Bone marrow (tissue), 2 donors: ENCODE data around the gene MRPL27.

Experiments used
- DNase-seq, 2 donors: peaks; one replicate each; lab custom pipeline; 2025; lab: John Stamatoyannopoulos, UW

Gene MRPL27

GRCh38 chr17:50386510-50386909 is 13.5 kb upstream of the MRPL27 start:
- DNase-seq, result no peak

GRCh38 chr17:50382931-50383330 is 9.9 kb upstream of the MRPL27 start:
- DNase-seq, result no peak

GRCh38 chr17:50381920-50382319 is 8.9 kb upstream of the MRPL27 start:
- DNase-seq, result no peak

- DNase-seq, result no peak
Measured at GRCh38 chr17:50381260-50381815, 8.4 kb upstream of the MRPL27 start.

GRCh38 chr17:50380369-50381259 is 7.6 kb upstream of the MRPL27 start:
- no peak for DNase-seq

- no peak for DNase-seq
Measured at GRCh38 chr17:50379351-50380132, 6.6 kb upstream of the MRPL27 start.

- no peak for DNase-seq
Measured at GRCh38 chr17:50375858-50376538, 3.0 kb upstream of the MRPL27 start.

- DNase-seq, result no peak
Measured at GRCh38 chr17:50373705-50374104, 721 bp upstream of the MRPL27 start.

- no peak for DNase-seq
Measured at GRCh38 chr17:50372222-50372757, 694 bp downstream of the MRPL27 start.

GRCh38 chr17:50371526-50371925 is 1.5 kb downstream of the MRPL27 start:
- no peak for DNase-seq

- no peak for DNase-seq
Measured at GRCh38 chr17:50370052-50370451, 2.9 kb downstream of the MRPL27 start.

GRCh38 chr17:50367401-50367800 is 5.6 kb downstream of the MRPL27 start:
- no peak for DNase-seq

GRCh38 chr17:50365649-50366393 is 7.2 kb downstream of the MRPL27 start:
- no peak for DNase-seq

- DNase-seq, result no peak
Measured at GRCh38 chr17:50365165-50365564, 7.8 kb downstream of the MRPL27 start.

- no peak for DNase-seq
Measured at GRCh38 chr17:50364715-50365114, 8.3 kb downstream of the MRPL27 start.

- DNase-seq, result no peak
Measured at GRCh38 chr17:50364061-50364458, 8.9 kb downstream of the MRPL27 start.

- no peak for DNase-seq
Measured at GRCh38 chr17:50363217-50364060, 9.5 kb downstream of the MRPL27 start.

GRCh38 chr17:50362661-50363060 is 10.3 kb downstream of the MRPL27 start:
- DNase-seq, result no peak

GRCh38 chr17:50361561-50362480 is 11.2 kb downstream of the MRPL27 start:
- peak; percentile 5 to 21 for DNase-seq
